ENCODE measurements around the gene RAP1B. TPM values are rescaled to one million over a fixed set of nuclear protein-coding genes. Genes with fewer than 3 reads are reported as not detected.
A peak's percentile ranks its signal among the peaks of the same experiment; 100 is the strongest.
"Not testable (repeated sequence)": the region's sequence is repeated elsewhere in the genome, so short reads cannot be mapped to it uniquely, and the experiment has no call there.

The RAP1B gene
- total RNA-seq, 1 experiment from 2014 or later, result 180 TPM

DNA sequence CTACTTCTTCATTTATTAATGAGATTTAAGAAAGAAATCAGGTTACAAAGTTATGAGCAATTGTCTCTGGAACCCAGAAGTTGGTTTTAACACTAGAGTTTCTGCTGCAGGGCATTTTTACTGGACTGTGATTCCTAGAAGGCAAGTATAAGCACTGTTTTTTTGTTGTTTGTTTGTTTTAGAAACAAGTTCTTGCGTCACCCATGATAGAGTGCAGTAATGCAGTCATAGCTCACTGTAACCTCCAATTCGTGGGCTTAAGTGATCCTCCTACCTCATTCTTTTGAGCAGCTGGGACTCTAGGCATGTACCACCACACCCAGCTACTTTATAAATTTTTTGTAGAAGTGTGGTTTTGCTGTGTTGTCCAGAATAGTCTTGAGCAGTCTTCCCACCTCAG, 25.6 kb downstream of the RAP1B start:
- no peak overlapping the region for H3K27ac Mint-ChIP-seq (ENCODE audit: low read depth, unreplicated experiment)
- H3K4me3 Mint-ChIP-seq (ENCODE audit: unreplicated experiment), result no peak overlapping the region
- intact Hi-C loops (cut with micrococcal nuclease), result no loop called here
- H3K27me3 Mint-ChIP-seq (ENCODE audit: insufficient read depth, unreplicated experiment), result no peaks in the 10 kb centered on the region
- POLR2A ChIA-PET, result interaction anchor here (0.7 to 1.8 kb wide), 4 partner anchors 10 to 21 kb away, joined by 3 to 5 read pairs (median 4); no protein-coding TSS in a partner anchor
- no TSS peak for BruUV-seq (replicated peaks)
- TF ChIP-seq, protein P1, sequence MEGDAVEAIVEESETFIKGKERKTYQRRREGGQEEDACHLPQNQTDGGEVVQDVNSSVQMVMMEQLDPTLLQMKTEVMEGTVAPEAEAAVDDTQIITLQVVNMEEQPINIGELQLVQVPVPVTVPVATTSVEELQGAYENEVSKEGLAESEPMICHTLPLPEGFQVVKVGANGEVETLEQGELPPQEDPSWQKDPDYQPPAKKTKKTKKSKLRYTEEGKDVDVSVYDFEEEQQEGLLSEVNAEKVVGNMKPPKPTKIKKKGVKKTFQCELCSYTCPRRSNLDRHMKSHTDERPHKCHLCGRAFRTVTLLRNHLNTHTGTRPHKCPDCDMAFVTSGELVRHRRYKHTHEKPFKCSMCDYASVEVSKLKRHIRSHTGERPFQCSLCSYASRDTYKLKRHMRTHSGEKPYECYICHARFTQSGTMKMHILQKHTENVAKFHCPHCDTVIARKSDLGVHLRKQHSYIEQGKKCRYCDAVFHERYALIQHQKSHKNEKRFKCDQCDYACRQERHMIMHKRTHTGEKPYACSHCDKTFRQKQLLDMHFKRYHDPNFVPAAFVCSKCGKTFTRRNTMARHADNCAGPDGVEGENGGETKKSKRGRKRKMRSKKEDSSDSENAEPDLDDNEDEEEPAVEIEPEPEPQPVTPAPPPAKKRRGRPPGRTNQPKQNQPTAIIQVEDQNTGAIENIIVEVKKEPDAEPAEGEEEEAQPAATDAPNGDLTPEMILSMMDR (IDR thresholded peaks at IDR 0.05; ENCODE audit: unreplicated experiment), result no peak
- CTCF ChIA-PET, result interaction anchor here (0.7 kb wide), 3 partner anchors 136 to 520 kb away, joined by 3 to 4 read pairs (median 3); no protein-coding TSS in a partner anchor
- peak; percentile 60 for DNase-seq (ENCODE audit: unreplicated experiment)
- peaks cover 11% of the 10 kb centered on the region for H3K4me1 Mint-ChIP-seq (ENCODE audit: insufficient read depth, unreplicated experiment)
- H3K9me3 Mint-ChIP-seq (ENCODE audit: unreplicated experiment), result no peaks in the 10 kb centered on the region
- H3K36me3 Mint-ChIP-seq (ENCODE audit: insufficient read depth, unreplicated experiment), result peaks cover 17% of the 10 kb centered on the region

DNA sequence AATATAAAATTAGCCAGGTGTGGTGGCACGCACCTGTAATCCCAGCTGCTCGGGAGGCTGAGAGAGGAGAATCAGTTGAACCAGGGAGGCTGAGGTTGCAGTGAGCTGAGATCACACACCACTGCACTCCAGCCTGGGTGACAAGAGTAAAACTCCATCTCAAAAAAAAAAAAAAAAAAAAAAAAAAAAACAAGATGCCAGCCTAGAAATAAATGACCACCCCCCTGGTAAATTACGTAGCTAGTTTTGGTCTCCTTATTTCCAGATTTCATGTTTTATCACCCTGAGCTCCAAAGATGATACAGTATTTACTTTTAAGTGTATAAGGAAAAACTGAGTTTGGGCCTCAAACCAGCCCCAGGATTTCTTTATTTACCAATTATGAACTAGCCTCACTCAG, 26.7 kb downstream of the RAP1B start:
- H3K9me3 Mint-ChIP-seq (ENCODE audit: unreplicated experiment); BruUV-seq (replicated peaks); H3K4me3 Mint-ChIP-seq (ENCODE audit: unreplicated experiment); H3K27ac Mint-ChIP-seq (ENCODE audit: low read depth, unreplicated experiment); H3K4me1 Mint-ChIP-seq (ENCODE audit: insufficient read depth, unreplicated experiment); H3K27me3 Mint-ChIP-seq (ENCODE audit: insufficient read depth, unreplicated experiment); DNase-seq (ENCODE audit: unreplicated experiment); intact Hi-C loops (cut with micrococcal nuclease): not testable (repeated sequence)
- CTCF ChIA-PET, result interaction anchor here (0.7 kb wide), 1 partner anchor 251 kb away, joined by 5 read pairs; no protein-coding TSS in a partner anchor
- POLR2A ChIA-PET, result interaction anchor here (0.8 kb wide), 1 partner anchor 19 kb away, joined by 3 read pairs; no protein-coding TSS in a partner anchor
- H3K36me3 Mint-ChIP-seq (ENCODE audit: insufficient read depth, unreplicated experiment), result peaks cover 17% of the 10 kb centered on the region

DNA sequence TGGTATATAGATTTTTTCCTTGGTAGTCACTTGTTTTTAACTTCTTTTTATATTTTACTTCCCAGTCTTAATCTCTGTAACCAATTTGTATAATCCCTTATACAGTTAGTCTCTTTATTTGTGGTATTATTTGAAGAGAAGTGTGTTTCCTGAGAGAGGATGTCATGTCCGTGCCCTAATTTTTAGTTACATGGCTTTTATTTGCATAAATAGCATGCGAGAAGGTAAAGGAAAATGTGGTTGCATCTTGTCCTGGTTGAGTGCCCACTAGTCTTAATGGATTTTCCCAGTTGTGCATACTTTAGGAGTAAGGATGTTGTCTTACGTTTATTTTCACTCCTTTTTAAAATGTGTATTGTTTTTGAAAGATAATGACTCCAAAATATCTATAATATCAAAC, 27.5 kb downstream of the RAP1B start:
- intact Hi-C loops (cut with micrococcal nuclease), result no loop called here
- H3K4me3 Mint-ChIP-seq (ENCODE audit: unreplicated experiment), result no peak overlapping the region
- no TSS peak for BruUV-seq (replicated peaks)
- TF ChIP-seq, protein P1 (IDR thresholded peaks at IDR 0.05; ENCODE audit: unreplicated experiment), result no peak
- H3K4me1 Mint-ChIP-seq (ENCODE audit: insufficient read depth, unreplicated experiment), result peaks cover 6% of the 10 kb centered on the region
- DNase-seq (ENCODE audit: unreplicated experiment), result no peak
- no peak overlapping the region for H3K27ac Mint-ChIP-seq (ENCODE audit: low read depth, unreplicated experiment)
- H3K9me3 Mint-ChIP-seq (ENCODE audit: unreplicated experiment), result no peaks in the 10 kb centered on the region
- H3K27me3 Mint-ChIP-seq (ENCODE audit: insufficient read depth, unreplicated experiment), result no peaks in the 10 kb centered on the region
- ChIA-PET CTCF (no interaction called here), POLR2A (interaction anchor here (0.8 to 1.2 kb wide), 2 partner anchors 21 to 28 kb away, joined by 3 read pairs; partner anchors contain the start of gene RAP1B)
- peaks cover 14% of the 10 kb centered on the region for H3K36me3 Mint-ChIP-seq (ENCODE audit: insufficient read depth, unreplicated experiment)

DNA sequence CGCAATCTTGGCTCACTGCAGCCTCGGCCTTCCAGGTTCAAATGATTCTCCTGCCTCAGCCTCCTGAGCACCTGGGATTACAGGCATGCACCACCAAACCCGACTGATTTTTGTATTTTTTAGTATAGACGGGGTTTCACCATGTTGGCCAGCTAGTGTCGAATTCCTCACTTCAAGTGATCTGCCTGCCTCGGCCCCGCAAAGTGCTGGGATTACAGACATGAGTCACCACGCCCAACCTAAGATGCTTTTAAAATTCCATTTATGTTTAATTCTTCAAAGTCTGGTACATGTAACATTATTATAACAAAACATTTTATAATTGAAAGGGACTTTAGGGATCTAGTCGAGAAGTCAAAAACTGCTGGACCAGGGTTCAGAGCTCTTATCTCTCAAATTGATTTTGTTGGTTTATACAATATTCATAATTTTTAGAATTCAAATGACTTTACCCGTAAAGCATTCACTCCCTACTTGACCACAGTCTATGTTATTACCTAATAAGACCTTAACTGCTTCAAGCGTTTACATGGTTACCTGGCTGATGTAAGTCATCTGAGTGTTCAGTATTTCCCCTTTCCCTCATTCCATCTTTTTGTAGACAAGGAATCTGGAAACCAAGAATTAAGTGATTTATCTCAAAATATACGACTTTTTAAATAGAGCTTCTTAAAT, 28.2 kb downstream of the RAP1B start:
- intact Hi-C loops (cut with micrococcal nuclease), result no loop called here
- H3K9me3 Mint-ChIP-seq (ENCODE audit: unreplicated experiment), result no peaks in the 10 kb centered on the region
- no TSS peak for BruUV-seq (replicated peaks)
- peaks cover 6% of the 10 kb centered on the region for H3K4me1 Mint-ChIP-seq (ENCODE audit: insufficient read depth, unreplicated experiment)
- CTCF ChIA-PET, result interaction anchor here (0.6 kb wide), 2 partner anchors 283 to 598 kb away, joined by 3 read pairs; no protein-coding TSS in a partner anchor
- DNase-seq (ENCODE audit: unreplicated experiment), result no peak
- no peak overlapping the region for H3K4me3 Mint-ChIP-seq (ENCODE audit: unreplicated experiment)
- TF ChIP-seq, protein P1 (IDR thresholded peaks at IDR 0.05; ENCODE audit: unreplicated experiment), result no peak
- no peak overlapping the region for H3K27ac Mint-ChIP-seq (ENCODE audit: low read depth, unreplicated experiment)
- H3K36me3 Mint-ChIP-seq (ENCODE audit: insufficient read depth, unreplicated experiment), result peaks cover 8% of the 10 kb centered on the region
- H3K27me3 Mint-ChIP-seq (ENCODE audit: insufficient read depth, unreplicated experiment), result no peaks in the 10 kb centered on the region
- POLR2A ChIA-PET, result interaction anchor here (0.6 to 1.2 kb wide), 4 partner anchors 21 to 311 kb away, joined by 3 to 4 read pairs (median 3); partner anchors contain the start of gene RAP1B

Measured in MCF 10A (cell line).